Tibial artery (tissue), 4 donors: Measurements from ENCODE around the gene SLC26A1.
"Not testable (repeated sequence)": the region's sequence is repeated elsewhere in the genome, so short reads cannot be mapped to it uniquely, and the experiment has no call there.

ENCODE experiments used
- DNase-seq, 2 donors: peaks; one replicate each; pipeline ENCODE4 v3.0.0-alpha.2; 2019
- H3K27ac ChIP-seq, 2 donors: fragments of 200-600 bp; sonication (generic) in 1 of 2; 1 replicate in 1 of 2; 2 replicates in 1 of 2; pipeline ENCODE4 v1.5.1; 2018 to 2019; ENCODE audit warnings: mild to moderate bottlenecking in 1 of 2
- H3K27me3 ChIP-seq, 2 donors: fragments of 200-600 bp; sonication (generic) in 1 of 2; one replicate each; pipeline versions ENCODE4 v1.5.1 to v1.6.0; 2016 to 2019
- H3K36me3 ChIP-seq, 3 donors: fragments of 200-600 bp; sonication (generic) in 2 of 3; one replicate each; pipeline ENCODE4 v1.5.1; 2016 to 2019; ENCODE audit warnings: mild to moderate bottlenecking in 2 of 3
- H3K4me1 ChIP-seq, 4 donors: fragments of 200-600 bp; sonication (generic) in 2 of 4; 1 replicate in 3 of 4; 2 replicates in 1 of 4; pipeline ENCODE4 v1.5.1; 2016 to 2019
- H3K4me3 ChIP-seq, 2 donors: fragments of 200-600 bp; sonication (generic) in 1 of 2; 1 replicate in 1 of 2; 2 replicates in 1 of 2; pipeline ENCODE4 v1.5.1; 2018 to 2019; ENCODE audit warnings: mild to moderate bottlenecking in 2 of 2
- H3K9me3 ChIP-seq, 3 donors: fragments of 200-600 bp; sonication (generic) in 1 of 3; one replicate each; pipeline ENCODE4 v1.5.1; 2016 to 2019
- CTCF ChIP-seq, 2 experiments: fragments of 200-600 bp in 1 of 2; fragments of 450-650 bp in 1 of 2; IDR thresholded peaks; one replicate each; pipeline ENCODE4 v1.5.1; 2017 to 2019; ENCODE audit warnings: antibody characterized with exemption in 2 of 2, mild to moderate bottlenecking in 1 of 2, moderate library complexity in 1 of 2
- intact Hi-C: fragments of 100-400 bp; cut with DNase I; formaldehyde crosslinking; loops from one replicate; pipeline ENCODE4 v1.15.0; 2023; ENCODE audit warnings: low total_unique reads

SLC26A1 gene

DNA sequence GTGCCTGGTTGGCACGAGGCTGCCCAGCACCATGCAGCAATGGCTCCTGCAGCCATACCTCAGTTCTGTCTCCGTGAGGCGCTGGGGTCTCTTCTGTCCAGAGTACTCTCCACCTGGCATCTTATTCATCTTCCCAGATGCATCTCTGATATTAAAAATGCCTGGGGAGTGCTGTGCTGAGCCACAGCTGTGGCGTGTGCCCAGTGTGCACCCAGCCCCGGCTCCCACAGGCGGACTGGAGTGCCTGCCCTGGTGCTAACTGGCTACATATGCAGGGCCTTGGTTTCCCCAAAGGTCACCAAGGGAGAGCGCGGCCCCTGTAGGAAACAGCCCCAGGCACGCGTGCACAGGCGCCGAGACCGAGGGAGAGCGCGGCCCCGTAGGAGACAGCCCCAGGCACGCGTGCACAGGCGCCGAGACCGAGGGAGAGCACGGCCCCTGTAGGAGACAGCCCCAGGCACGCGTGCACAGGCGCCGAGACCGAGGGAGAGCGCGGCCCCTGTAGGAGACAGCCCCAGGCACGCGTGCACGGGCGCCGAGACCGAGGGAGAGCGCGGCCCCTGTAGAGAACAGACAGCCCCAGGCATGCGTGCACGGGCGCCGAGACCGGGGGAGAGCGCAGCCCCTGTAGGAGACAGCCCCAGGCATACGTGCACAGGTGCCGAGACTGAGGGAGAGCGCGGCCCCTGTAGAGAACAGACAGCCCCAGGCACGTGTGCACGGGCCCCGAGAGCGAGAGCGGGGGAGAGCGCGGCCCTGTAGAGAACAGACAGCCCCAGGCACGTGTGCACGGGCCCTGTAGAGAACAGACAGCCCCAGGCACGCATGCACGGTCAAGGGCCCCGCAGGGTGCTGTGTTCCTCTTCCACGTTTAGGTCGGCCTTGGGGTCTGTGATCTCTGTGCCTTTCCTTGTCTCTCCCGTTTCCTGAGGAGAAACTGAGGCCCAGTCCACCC lies 46.4 kb downstream of the SLC26A1 start:
- Histone ChIP-seq H3K27ac (no peak overlapping the region), H3K9me3 (no peaks in the 10 kb centered on the region), H3K4me1 (peaks cover 0 to 4% (median 0%) of the 10 kb centered on the region in 4 donors), H3K36me3 (peaks cover 0 to 9% (median 6%) of the 10 kb centered on the region in 3 donors), H3K27me3 (no peaks in the 10 kb centered on the region), H3K4me3 (no peak overlapping the region)
- intact Hi-C loops, result no loop called here
- peak in 1 of 2 donors; percentile 16 for DNase-seq
- TF ChIP-seq CTCF (IDR thresholded peaks at IDR 0.05), result no peak

DNA sequence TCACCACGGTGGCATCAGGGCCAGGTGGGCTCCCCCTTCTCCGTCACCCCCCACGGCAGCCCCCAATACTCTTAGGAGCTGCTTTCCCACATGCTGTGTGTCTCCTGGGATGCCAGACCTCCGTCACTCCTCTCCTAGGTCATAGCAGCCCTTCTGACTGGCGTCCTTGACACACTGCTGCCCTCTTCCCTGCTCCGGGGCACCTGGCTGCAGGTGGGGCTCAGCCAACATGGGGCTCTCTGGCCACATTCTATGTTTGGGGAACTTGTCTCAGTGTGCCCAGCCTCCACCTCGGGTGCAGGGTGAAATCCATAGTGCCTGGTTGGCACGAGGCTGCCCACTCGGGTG lies 47.1 kb downstream of the SLC26A1 start:
- no peak overlapping the region for H3K4me3 ChIP-seq
- H3K27ac ChIP-seq, result no peak overlapping the region
- peaks cover 0 to 4% (median 0%) of the 10 kb centered on the region in 4 donors for H3K4me1 ChIP-seq
- H3K9me3 ChIP-seq, result no peaks in the 10 kb centered on the region
- H3K36me3 ChIP-seq, result peaks cover 0 to 2% (median under 1%) of the 10 kb centered on the region in 3 donors
- intact Hi-C loops, result no loop called here
- DNase-seq, result no peak
- no peaks in the 10 kb centered on the region for H3K27me3 ChIP-seq
- TF ChIP-seq CTCF (IDR thresholded peaks at IDR 0.05), result no peak

DNA sequence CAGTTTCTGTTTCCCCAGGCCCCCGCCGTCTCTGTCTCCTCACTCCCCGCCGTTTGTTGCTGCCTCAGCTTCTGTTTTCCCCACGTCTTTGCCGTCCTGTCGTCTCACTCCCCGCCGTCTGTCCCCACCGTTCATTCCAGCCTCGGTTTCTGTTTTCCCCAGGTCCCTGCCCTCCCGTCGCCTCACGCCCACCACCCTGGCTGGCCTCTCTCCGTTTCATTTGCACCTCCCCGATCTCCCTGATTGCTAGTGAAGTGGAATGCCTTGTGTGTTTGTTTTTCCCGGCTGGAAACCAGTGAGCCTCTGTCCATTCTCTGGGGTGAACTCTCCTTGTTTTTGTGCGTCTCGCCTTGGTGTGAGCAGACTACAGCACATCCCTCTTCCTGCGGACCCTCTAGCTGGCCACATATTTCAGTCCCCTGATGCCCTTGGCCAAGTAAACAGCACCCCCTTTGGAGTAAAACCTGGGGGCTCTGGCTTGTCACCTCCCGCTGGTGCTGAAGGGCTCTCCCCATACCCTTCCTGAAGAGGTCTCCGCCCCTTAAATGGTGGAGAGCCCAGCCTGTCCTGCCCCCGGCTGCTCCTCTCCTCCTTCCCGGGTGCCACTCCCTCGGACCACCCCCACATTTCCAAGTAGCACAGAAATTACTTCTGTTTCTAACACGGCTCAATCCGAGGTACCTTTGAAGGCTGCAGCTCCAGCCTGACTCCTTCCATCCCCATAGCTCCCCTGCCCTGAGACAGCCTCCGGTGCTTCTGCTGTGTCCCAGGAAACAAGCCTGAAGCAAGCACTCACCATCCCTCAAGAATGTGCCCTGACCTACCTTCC lies 47.7 kb downstream of the SLC26A1 start:
- H3K4me3 ChIP-seq, result no peak overlapping the region
- intact Hi-C loops, result no loop called here
- no peak overlapping the region for H3K27ac ChIP-seq
- no peak for TF ChIP-seq CTCF (IDR thresholded peaks at IDR 0.05)
- no peaks in the 10 kb centered on the region for H3K36me3 ChIP-seq
- H3K4me1 ChIP-seq, result peaks cover 0 to 4% (median 0%) of the 10 kb centered on the region in 4 donors
- DNase-seq, result peak in 1 of 2 donors; percentile 37
- no peaks in the 10 kb centered on the region for H3K9me3 ChIP-seq
- H3K27me3 ChIP-seq, result no peaks in the 10 kb centered on the region

GRCh38 chr4:939508-939907 lies 53.7 kb downstream of the SLC26A1 start:
- not testable (repeated sequence) for H3K36me3 ChIP-seq, H3K9me3 ChIP-seq, H3K27me3 ChIP-seq, H3K4me1 ChIP-seq, DNase-seq, H3K27ac ChIP-seq, H3K4me3 ChIP-seq
- intact Hi-C loops, result loop anchor here (10.0 kb wide), 1 partner anchor 155 kb away; no protein-coding TSS in a partner anchor
